ENCODE data around the gene LATS2.

DNA sequence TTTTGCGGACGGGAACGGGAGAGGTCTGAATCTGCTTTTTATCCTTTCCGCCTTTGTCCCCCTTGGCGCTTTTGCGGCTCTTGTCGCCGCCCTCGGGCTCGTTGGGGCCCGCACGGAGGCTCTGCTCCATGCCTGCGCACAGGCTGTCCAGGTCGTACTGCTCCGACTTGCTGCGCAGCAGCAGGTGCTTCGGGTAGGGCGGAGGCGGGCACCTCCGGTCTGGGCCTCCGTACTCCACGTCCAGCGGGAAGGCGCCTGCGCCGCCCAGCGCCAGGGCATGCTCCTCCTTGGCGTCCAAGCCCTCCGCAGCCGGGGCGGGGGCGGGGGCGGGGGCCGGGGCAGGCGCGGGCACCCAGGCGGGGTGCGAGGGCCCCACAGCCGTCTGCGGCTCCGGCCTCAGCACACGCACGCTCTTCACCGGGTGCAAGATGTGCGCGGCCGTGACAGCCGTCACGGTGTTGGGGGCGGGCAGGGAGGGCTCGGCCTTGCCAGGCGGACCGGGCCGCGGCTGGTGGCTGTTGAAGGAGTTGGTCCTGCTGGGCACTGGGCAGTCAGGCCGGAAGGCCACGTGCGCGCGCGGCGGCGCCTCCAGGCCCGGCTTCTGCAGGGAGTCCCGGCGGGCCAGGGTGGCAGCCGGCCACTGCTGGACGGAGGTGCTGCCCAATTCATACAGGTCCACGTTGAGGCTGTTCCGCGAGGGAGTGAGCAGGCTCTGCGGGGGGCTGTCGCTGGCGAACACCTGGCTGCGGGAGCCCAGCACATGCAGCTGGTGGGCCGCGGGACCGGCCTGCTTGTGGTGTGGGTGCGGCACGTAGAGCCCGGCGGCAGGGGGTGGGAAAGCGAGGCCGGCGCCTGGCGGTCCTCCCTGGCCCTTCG lies 73.1 kb downstream of the LATS2 start:
- no peak for TF ChIP-seq POLR2A (IDR thresholded peaks at IDR 0.05)
- TF ChIP-seq, protein P1, sequence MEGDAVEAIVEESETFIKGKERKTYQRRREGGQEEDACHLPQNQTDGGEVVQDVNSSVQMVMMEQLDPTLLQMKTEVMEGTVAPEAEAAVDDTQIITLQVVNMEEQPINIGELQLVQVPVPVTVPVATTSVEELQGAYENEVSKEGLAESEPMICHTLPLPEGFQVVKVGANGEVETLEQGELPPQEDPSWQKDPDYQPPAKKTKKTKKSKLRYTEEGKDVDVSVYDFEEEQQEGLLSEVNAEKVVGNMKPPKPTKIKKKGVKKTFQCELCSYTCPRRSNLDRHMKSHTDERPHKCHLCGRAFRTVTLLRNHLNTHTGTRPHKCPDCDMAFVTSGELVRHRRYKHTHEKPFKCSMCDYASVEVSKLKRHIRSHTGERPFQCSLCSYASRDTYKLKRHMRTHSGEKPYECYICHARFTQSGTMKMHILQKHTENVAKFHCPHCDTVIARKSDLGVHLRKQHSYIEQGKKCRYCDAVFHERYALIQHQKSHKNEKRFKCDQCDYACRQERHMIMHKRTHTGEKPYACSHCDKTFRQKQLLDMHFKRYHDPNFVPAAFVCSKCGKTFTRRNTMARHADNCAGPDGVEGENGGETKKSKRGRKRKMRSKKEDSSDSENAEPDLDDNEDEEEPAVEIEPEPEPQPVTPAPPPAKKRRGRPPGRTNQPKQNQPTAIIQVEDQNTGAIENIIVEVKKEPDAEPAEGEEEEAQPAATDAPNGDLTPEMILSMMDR (IDR thresholded peaks at IDR 0.05): no peak
